Esophagus muscularis mucosa (tissue), 4 donors: Measurements from ENCODE around the gene SIGLEC8.
"Not testable (repeated sequence)": the region's sequence is repeated elsewhere in the genome, so short reads cannot be mapped to it uniquely, and the experiment has no call there.

Experiments used
- EP300 ChIP-seq: sonication (generic); formaldehyde crosslinking; IDR thresholded peaks from one replicate; pipeline ENCODE4 v1.6.1; 2017; ENCODE audit warnings: antibody characterized with exemption
- POLR2AphosphoS5 ChIP-seq, 2 donors: sonication (generic); formaldehyde crosslinking; IDR thresholded peaks; one replicate each; pipeline ENCODE4 v1.6.1; 2017; ENCODE audit warnings: antibody characterized with exemption in 2 of 2
- TF ChIP-seq, protein P1 (sequence below), 3 experiments: fragments of 200-600 bp in 2 of 3; fragments of 450-650 bp in 1 of 3; sonication (generic) in 2 of 3; IDR thresholded peaks; one replicate each; pipeline ENCODE4 v1.5.1; 2017 to 2019; ENCODE audit warnings: antibody characterized with exemption in 3 of 3, mild to moderate bottlenecking in 2 of 3, moderate library complexity in 1 of 3

DNA sequence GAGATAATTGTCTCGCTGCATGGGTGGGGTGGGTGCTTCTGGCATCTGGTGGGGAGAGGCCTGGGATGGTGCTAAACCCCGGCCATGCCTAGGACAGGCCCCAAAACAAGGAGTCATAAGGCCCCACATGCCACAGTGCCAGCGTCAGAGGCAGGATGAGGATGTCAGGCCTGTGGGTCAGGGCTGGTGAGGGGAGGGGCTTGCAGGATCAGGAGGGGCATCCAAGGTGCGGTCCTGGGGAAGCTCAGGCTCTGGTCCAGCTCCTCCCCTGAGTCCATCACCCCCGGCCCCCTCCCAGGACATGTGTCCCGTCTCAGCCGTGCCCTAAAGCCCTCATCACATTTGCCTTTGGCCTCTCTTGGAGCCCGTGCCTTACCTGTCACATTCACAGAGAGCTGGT, 42.7 kb upstream of the SIGLEC8 start:
- TF ChIP-seq, protein P1, sequence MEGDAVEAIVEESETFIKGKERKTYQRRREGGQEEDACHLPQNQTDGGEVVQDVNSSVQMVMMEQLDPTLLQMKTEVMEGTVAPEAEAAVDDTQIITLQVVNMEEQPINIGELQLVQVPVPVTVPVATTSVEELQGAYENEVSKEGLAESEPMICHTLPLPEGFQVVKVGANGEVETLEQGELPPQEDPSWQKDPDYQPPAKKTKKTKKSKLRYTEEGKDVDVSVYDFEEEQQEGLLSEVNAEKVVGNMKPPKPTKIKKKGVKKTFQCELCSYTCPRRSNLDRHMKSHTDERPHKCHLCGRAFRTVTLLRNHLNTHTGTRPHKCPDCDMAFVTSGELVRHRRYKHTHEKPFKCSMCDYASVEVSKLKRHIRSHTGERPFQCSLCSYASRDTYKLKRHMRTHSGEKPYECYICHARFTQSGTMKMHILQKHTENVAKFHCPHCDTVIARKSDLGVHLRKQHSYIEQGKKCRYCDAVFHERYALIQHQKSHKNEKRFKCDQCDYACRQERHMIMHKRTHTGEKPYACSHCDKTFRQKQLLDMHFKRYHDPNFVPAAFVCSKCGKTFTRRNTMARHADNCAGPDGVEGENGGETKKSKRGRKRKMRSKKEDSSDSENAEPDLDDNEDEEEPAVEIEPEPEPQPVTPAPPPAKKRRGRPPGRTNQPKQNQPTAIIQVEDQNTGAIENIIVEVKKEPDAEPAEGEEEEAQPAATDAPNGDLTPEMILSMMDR (IDR thresholded peaks at IDR 0.05): not testable (repeated sequence)
- not testable (repeated sequence) for TF ChIP-seq POLR2AphosphoS5 (IDR thresholded peaks at IDR 0.05); EP300
